Activated CD4-positive, alpha-beta T cell treated with anti-CD3 and anti-CD28 coated beads, Interleukin-2, amount 50 U/mL, for 16 hours (primary cell): ENCODE results near the gene YIPF7.

Experiments
- DNase-seq: peaks from one replicate; pipeline ENCODE4 v3.0.0-alpha.2; 2020

YIPF7 gene

GRCh38 chr4:44651425-44651824 is at the start of gene YIPF7:
Gene YIPF7 (minus strand): TSS chr4:44651625. CDS start chr4:44650100, 1,525 bp downstream.
- no peak for DNase-seq

- no peak for DNase-seq
Observed at GRCh38 chr4:44701037-44701436, 49.6 kb upstream of the YIPF7 start.

GRCh38 chr4:44700427-44700826 is 49.0 kb upstream of the YIPF7 start:
- DNase-seq: no peak

- DNase-seq: no peak
Observed at GRCh38 chr4:44684648-44685047, 33.2 kb upstream of the YIPF7 start.

- peak; percentile 45 for DNase-seq
Observed at GRCh38 chr4:44679060-44679459, 27.6 kb upstream of the YIPF7 start.

GRCh38 chr4:44678094-44679041 is 26.9 kb upstream of the YIPF7 start, which contains the start of gene GUF1:
Gene GUF1 (plus strand): TSS chr4:44678420. CDS start chr4:44678623, 203 bp downstream.
- DNase-seq: peak; percentile 92

GRCh38 chr4:44675366-44675765 is 23.9 kb upstream of the YIPF7 start:
- DNase-seq: no peak

- DNase-seq: no peak
Observed at GRCh38 chr4:44674471-44674870, 23.0 kb upstream of the YIPF7 start.

- DNase-seq: no peak
Observed at GRCh38 chr4:44671636-44672035, 20.2 kb upstream of the YIPF7 start.

GRCh38 chr4:44670506-44671199 is 19.2 kb upstream of the YIPF7 start:
- DNase-seq: no peak

- DNase-seq: peak; percentile 37
Observed at GRCh38 chr4:44668526-44668925, 17.1 kb upstream of the YIPF7 start.

- no peak for DNase-seq
Observed at GRCh38 chr4:44663539-44664263, 12.3 kb upstream of the YIPF7 start.

- DNase-seq: no peak
Observed at GRCh38 chr4:44662623-44663005, 11.2 kb upstream of the YIPF7 start.

GRCh38 chr4:44661940-44662622 is 10.7 kb upstream of the YIPF7 start:
- DNase-seq: no peak

GRCh38 chr4:44660396-44660795 is 9.0 kb upstream of the YIPF7 start:
- DNase-seq: no peak

GRCh38 chr4:44652002-44652401 is 577 bp upstream of the YIPF7 start:
- no peak for DNase-seq

GRCh38 chr4:44646151-44646550 is 5.3 kb downstream of the YIPF7 start:
- no peak for DNase-seq

GRCh38 chr4:44638091-44638490 is 13.3 kb downstream of the YIPF7 start:
- DNase-seq: no peak

GRCh38 chr4:44632733-44633132 is 18.7 kb downstream of the YIPF7 start:
- DNase-seq: no peak

GRCh38 chr4:44632089-44632488 is 19.3 kb downstream of the YIPF7 start:
- DNase-seq: no peak

GRCh38 chr4:44629280-44629866 is 22.1 kb downstream of the YIPF7 start:
- peak; percentile 72 for DNase-seq

- DNase-seq: no peak
Observed at GRCh38 chr4:44623676-44624075, 27.7 kb downstream of the YIPF7 start.
